Esophagus squamous epithelium (tissue), 5 donors: ENCODE data around the gene GPC1. TPM values are rescaled to one million over a fixed set of nuclear protein-coding genes. Genes with fewer than 3 reads are reported as not detected.
A peak's percentile ranks its signal among the peaks of the same experiment; 100 is the strongest.

ENCODE experiments used
- DNase-seq: peaks from one replicate; lab custom pipeline; 2025; lab: John Stamatoyannopoulos, UW
- H3K27ac ChIP-seq, 4 donors: fragments of 200-600 bp; sonication (generic); one replicate each; pipeline ENCODE4 v1.5.1; 2016 to 2019; ENCODE audit warnings: mild to moderate bottlenecking in 1 of 4
- H3K27me3 ChIP-seq, 4 donors: fragments of 200-600 bp; sonication (generic); 1 replicate in 3 of 4; 2 replicates in 1 of 4; pipeline versions ENCODE4 v1.5.1 to v1.6.0; 2017 to 2021; ENCODE audit warnings: antibody characterized with exemption in 1 of 4
- H3K36me3 ChIP-seq, 3 donors: fragments of 200-600 bp; sonication (generic); one replicate each; pipeline ENCODE4 v1.5.1; 2016 to 2019
- H3K4me1 ChIP-seq, 3 donors: fragments of 200-600 bp; sonication (generic); one replicate each; pipeline ENCODE4 v1.5.1; 2017 to 2019
- H3K4me3 ChIP-seq, 4 donors: fragments of 200-600 bp; sonication (generic); 1 replicate in 3 of 4; 2 replicates in 1 of 4; pipeline ENCODE4 v1.5.1; 2016 to 2019; ENCODE audit warnings: mild to moderate bottlenecking in 2 of 4, moderate library complexity in 1 of 4
- H3K9me3 ChIP-seq, 3 donors: fragments of 200-600 bp; sonication (generic); one replicate each; pipeline ENCODE4 v1.5.1; 2016 to 2019
- POLR2A ChIP-seq, 4 donors: fragments of 450-650 bp; IDR thresholded peaks; one replicate each; pipeline ENCODE4 v1.6.1; 2017; ENCODE audit warnings: antibody characterized with exemption in 4 of 4, mild to moderate bottlenecking in 4 of 4, moderate library complexity in 3 of 4
- WGBS, 2 donors: methylation state at CpG; one replicate each; pipeline ENCODE4 v1.1.5; 2018; 5-methylcytosine and 5-hydroxymethylcytosine counted together
- intact Hi-C: fragments of 100-400 bp; cut with DNase I; formaldehyde crosslinking; loops from one replicate; pipeline ENCODE4 v1.15.0; 2022
- total RNA-seq, 4 donors: library from RNA; depleted of rRNA; stranded (reverse); fragments of >200 nt; gene quantifications; one replicate each; pipeline ENCODE4 v1.1.0, GENCODE V29; 2016
- TF ChIP-seq, protein P1 (sequence below), 6 experiments: fragments of 450-650 bp in 4 of 6; fragments of 200-600 bp in 2 of 6; sonication (generic) in 2 of 6; IDR thresholded peaks; one replicate each; pipeline ENCODE4 v1.5.1; 2016 to 2019; ENCODE audit warnings: antibody characterized with exemption in 6 of 6, mild to moderate bottlenecking in 4 of 6, moderate library complexity in 4 of 6
- donor health status: DM: yes; HTN: yes; CAD: no.

Gene GPC1
- total RNA-seq, 4 donors from 2014 or later = 59.3 to 129 (median 78.6) TPM

- TF ChIP-seq POLR2A (IDR thresholded peaks at IDR 0.05) = no peak
- TF ChIP-seq, protein P1, sequence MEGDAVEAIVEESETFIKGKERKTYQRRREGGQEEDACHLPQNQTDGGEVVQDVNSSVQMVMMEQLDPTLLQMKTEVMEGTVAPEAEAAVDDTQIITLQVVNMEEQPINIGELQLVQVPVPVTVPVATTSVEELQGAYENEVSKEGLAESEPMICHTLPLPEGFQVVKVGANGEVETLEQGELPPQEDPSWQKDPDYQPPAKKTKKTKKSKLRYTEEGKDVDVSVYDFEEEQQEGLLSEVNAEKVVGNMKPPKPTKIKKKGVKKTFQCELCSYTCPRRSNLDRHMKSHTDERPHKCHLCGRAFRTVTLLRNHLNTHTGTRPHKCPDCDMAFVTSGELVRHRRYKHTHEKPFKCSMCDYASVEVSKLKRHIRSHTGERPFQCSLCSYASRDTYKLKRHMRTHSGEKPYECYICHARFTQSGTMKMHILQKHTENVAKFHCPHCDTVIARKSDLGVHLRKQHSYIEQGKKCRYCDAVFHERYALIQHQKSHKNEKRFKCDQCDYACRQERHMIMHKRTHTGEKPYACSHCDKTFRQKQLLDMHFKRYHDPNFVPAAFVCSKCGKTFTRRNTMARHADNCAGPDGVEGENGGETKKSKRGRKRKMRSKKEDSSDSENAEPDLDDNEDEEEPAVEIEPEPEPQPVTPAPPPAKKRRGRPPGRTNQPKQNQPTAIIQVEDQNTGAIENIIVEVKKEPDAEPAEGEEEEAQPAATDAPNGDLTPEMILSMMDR (IDR thresholded peaks at IDR 0.05) = peak in 1 of 6 experiments; percentile 25
- Histone ChIP-seq H3K4me1 (peaks cover 40 to 60% (median 53%) of the 10 kb centered on the region in 3 donors), H3K27me3 (peaks cover 0 to 41% (median 0%) of the 10 kb centered on the region in 4 donors), H3K27ac (peak overlapping the region; percentile 63 to 85 (median 74)), H3K4me3 (no peak overlapping the region), H3K9me3 (no peaks in the 10 kb centered on the region), H3K36me3 (peaks cover 0 to 48% (median 4%) of the 10 kb centered on the region in 3 donors)
- DNase-seq = no peak
- intact Hi-C loops = no loop called here
- WGBS, 2 donors = 59 to 74% methylated on average over 3 of the region's 16 CpGs
These were observed 22.8 kb downstream of the GPC1 start for GRCh38 chr2:240458044-240458899.

- H3K4me1 ChIP-seq = peaks cover 38 to 54% (median 47%) of the 10 kb centered on the region in 3 donors
- H3K27ac ChIP-seq = peak overlapping the region in 2 of 4 donors; percentile 17 to 85
- peaks cover 0 to 55% (median 4%) of the 10 kb centered on the region in 3 donors for H3K36me3 ChIP-seq
- no peak for DNase-seq
- H3K9me3 ChIP-seq = no peaks in the 10 kb centered on the region
- 91% methylated on average over 5 of the region's 18 CpGs; no CpG with 5 or more reads in 1 of the 2 donors for WGBS, 2 donors
- TF ChIP-seq, protein P1 (IDR thresholded peaks at IDR 0.05) = no peak
- TF ChIP-seq POLR2A (IDR thresholded peaks at IDR 0.05) = no peak
- H3K4me3 ChIP-seq = no peak overlapping the region
- peaks cover 0 to 34% (median 0%) of the 10 kb centered on the region in 4 donors for H3K27me3 ChIP-seq
- intact Hi-C loops = no loop called here
These were observed 23.5 kb downstream of the GPC1 start for GRCh38 chr2:240458900-240459391.

DNA sequence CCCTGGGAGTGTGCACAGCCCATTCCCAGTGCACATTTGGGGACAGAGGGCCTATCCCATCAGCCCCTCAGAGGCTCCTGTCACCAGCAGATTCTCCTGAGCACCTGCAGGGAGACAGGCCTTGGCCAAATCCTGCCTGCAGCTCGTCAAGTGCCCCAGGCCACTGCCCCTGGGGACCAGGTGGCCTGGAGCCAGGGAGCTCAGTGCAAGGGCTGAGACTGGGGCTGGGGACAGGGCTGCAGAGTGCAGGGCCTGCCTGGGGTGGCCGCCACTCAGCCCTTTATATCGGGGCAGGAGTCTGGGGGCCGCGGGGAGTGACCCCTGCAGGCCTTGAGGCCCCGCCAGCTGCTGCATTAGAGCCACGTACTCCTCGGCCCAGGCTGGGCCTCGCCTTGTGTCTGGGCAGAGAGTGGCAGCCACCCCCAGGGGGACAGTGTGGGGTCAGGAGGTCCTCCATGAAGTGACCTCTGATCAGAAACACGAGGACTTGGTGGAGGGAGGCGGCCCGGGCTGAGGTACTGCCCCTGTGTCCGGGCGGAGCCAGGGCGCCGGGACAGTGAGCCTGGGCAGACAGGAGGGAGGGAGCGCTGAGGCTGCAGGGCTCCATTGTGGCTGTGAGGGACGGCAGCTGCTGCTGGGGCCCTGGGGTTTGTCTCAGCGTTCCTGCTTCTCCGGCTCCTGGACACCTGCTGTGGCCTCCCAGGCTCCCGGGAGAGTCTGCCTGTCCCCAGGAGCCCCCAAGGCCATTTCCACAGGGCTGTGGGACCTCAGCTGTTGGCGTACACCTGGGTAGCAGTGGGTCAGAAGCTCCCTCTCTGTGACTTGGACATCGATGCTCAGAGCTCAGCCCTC lies 24.2 kb downstream of the GPC1 start:
- H3K4me3 ChIP-seq = no peak overlapping the region
- DNase-seq = no peak
- no peak for TF ChIP-seq POLR2A (IDR thresholded peaks at IDR 0.05)
- TF ChIP-seq, protein P1 (IDR thresholded peaks at IDR 0.05) = no peak
- peaks cover 0 to 62% (median 4%) of the 10 kb centered on the region in 3 donors for H3K36me3 ChIP-seq
- 85% methylated on average over 4 of the region's 23 CpGs; no CpG with 5 or more reads in 1 of the 2 donors for WGBS, 2 donors
- intact Hi-C loops = no loop called here
- H3K27me3 ChIP-seq = peaks cover 0 to 27% (median 0%) of the 10 kb centered on the region in 4 donors
- peak overlapping the region in 1 of 4 donors; percentile 85 for H3K27ac ChIP-seq
- H3K4me1 ChIP-seq = peaks cover 32 to 47% (median 40%) of the 10 kb centered on the region in 3 donors
- no peaks in the 10 kb centered on the region for H3K9me3 ChIP-seq

- H3K9me3 ChIP-seq = no peaks in the 10 kb centered on the region
- intact Hi-C loops = no loop called here
- no peak for TF ChIP-seq POLR2A (IDR thresholded peaks at IDR 0.05)
- TF ChIP-seq, protein P1 (IDR thresholded peaks at IDR 0.05) = no peak
- peaks cover 0 to 21% (median 0%) of the 10 kb centered on the region in 4 donors for H3K27me3 ChIP-seq
- no peak overlapping the region for H3K27ac ChIP-seq
- WGBS, 2 donors = 85 to 89% methylated on average over 11 of the region's 16 CpGs
- peaks cover 27 to 40% (median 35%) of the 10 kb centered on the region in 3 donors for H3K4me1 ChIP-seq
- DNase-seq = no peak
- peaks cover 4 to 68% (median 4%) of the 10 kb centered on the region in 3 donors for H3K36me3 ChIP-seq
- no peak overlapping the region for H3K4me3 ChIP-seq
These were observed 24.8 kb downstream of the GPC1 start for GRCh38 chr2:240460253-240460711.
